Liver (tissue), 3 donors: ENCODE measurements around the gene SNCAIP.

Experiments used
- ATF3 ChIP-seq: IDR thresholded peaks from 2 replicates; pipeline ENCODE4 v1.6.1; 2016; ENCODE audit warnings: antibody characterized with exemption
- CTCF ChIP-seq: fragments of 150-350 bp; IDR thresholded peaks from 2 replicates; pipeline ENCODE4 v1.5.1; 2017; ENCODE audit warnings: improper control_type of control experiment, low read depth, low read length; ENCODE audit not compliant: missing input control
- GABPA ChIP-seq, 2 donors: IDR thresholded peaks in 1 of 2; conservative IDR thresholded peaks in 1 of 2; 2 replicates each; pipeline ENCODE4 v1.6.1; 2016; ENCODE audit warnings: antibody characterized with exemption in 2 of 2, mild to moderate bottlenecking in 1 of 2, moderate library complexity in 1 of 2
- JUND ChIP-seq, 2 donors: IDR thresholded peaks; 2 replicates each; pipeline ENCODE4 v1.6.1; 2016; ENCODE audit warnings: antibody characterized with exemption in 2 of 2
- RAD21 ChIP-seq, 2 donors: IDR thresholded peaks; 2 replicates each; pipeline ENCODE4 v1.6.1; 2016; ENCODE audit warnings: antibody characterized with exemption in 2 of 2, mild to moderate bottlenecking in 2 of 2
- SP1 ChIP-seq: IDR thresholded peaks from 2 replicates; pipeline ENCODE4 v1.6.1; 2018; ENCODE audit warnings: antibody characterized with exemption, mild to moderate bottlenecking
- TAF1 ChIP-seq: conservative IDR thresholded peaks from 2 replicates; pipeline ENCODE4 v1.6.1; 2016; ENCODE audit warnings: antibody characterized with exemption, mild to moderate bottlenecking
- YY1 ChIP-seq: IDR thresholded peaks from 2 replicates; pipeline ENCODE4 v1.6.1; 2016; ENCODE audit warnings: antibody characterized with exemption, mild to moderate bottlenecking
- donor health status: healthy.
- donor health status: healthy.

- peak; percentile 15 to 39 for TF ChIP-seq RAD21 (IDR thresholded peaks at IDR 0.05)
- TF ChIP-seq JUND (IDR thresholded peaks at IDR 0.05), result peak; percentile 73 to 85
- TF ChIP-seq CTCF, result no peak
- peak; percentile 91 for TF ChIP-seq YY1
- TF ChIP-seq GABPA (IDR thresholded peaks at IDR 0.05 in 1 of 2, conservative IDR thresholded peaks at IDR 0.05 in 1 of 2), result no peak
- peak; percentile 67 for TF ChIP-seq TAF1
- peak; percentile 69 for TF ChIP-seq ATF3
- TF ChIP-seq SP1, result peak; percentile 85
These were observed 166.9 kb downstream of the SNCAIP start for GRCh38 chr5:122478741-122479442.
